ENCODE data around the gene OSBPL10.

OSBPL10 gene

DNA sequence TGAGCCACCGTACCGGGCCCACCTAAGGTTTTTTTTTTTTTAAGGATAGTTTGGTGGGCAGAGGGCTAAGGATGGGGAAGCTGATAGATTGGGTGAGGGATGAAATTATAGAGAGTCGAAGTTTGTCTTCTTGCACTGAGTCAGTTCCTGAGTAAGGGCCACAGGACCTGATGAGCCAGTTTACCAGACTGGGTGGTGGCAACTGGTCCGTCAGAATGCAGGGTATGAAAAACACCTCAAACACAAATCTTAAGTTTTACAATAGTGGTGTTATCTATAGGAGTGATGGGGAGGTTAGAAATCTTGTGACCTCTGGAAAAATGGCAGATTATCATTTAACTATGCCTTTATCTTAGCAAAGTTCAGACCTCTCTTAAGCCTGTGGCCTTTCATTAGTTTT lies 3.3 kb upstream of the OSBPL10 start (continued):
- no peak for TF ChIP-seq ZFP3 (CRISPR knock-in tag; IDR thresholded peaks at IDR 0.05)
- TF ChIP-seq RARB (CRISPR knock-in tag; IDR thresholded peaks at IDR 0.05) = no peak

DNA sequence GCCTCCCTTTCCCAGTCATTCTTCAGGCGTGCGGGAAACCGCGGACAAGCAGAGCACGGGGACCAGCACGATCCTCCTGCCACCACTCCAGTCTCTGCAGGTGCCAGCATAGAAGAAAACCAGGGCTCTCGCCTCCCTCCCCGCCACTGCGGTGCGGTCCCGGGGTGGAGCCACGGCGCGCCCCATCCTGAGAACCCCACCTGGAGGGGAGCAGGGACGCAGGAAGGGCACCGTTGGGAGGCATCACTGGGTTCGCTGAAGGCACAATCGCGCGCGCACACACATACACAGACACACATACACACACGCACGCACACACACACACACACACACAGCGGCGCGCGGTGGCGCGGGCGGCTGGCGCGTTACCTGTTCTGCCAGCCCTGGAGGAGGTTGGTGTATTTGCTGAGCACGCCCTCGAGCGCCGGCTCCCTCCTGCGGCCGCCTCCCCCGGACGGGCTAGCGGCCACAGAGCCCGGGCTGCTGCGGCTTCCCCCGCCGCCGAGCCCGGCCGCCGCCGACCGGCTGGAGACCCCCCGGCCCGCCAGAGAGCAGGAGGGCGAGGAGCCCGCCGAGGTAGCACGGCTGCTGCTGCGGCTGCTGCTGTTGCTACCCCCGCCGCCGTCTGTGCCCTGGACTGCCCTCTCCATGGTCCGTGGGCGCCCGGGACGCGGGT lies 394 bp downstream of the OSBPL10 start:
- TF ChIP-seq ZNF8 (CRISPR knock-in tag; IDR thresholded peaks at IDR 0.05) = no peak
- TF ChIP-seq, protein P1, sequence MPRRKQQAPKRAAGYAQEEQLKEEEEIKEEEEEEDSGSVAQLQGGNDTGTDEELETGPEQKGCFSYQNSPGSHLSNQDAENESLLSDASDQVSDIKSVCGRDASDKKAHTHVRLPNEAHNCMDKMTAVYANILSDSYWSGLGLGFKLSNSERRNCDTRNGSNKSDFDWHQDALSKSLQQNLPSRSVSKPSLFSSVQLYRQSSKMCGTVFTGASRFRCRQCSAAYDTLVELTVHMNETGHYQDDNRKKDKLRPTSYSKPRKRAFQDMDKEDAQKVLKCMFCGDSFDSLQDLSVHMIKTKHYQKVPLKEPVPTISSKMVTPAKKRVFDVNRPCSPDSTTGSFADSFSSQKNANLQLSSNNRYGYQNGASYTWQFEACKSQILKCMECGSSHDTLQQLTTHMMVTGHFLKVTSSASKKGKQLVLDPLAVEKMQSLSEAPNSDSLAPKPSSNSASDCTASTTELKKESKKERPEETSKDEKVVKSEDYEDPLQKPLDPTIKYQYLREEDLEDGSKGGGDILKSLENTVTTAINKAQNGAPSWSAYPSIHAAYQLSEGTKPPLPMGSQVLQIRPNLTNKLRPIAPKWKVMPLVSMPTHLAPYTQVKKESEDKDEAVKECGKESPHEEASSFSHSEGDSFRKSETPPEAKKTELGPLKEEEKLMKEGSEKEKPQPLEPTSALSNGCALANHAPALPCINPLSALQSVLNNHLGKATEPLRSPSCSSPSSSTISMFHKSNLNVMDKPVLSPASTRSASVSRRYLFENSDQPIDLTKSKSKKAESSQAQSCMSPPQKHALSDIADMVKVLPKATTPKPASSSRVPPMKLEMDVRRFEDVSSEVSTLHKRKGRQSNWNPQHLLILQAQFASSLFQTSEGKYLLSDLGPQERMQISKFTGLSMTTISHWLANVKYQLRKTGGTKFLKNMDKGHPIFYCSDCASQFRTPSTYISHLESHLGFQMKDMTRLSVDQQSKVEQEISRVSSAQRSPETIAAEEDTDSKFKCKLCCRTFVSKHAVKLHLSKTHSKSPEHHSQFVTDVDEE (CRISPR knock-in tag; IDR thresholded peaks at IDR 0.05) = no peak
- TF ChIP-seq ZFP30 (CRISPR knock-in tag; IDR thresholded peaks at IDR 0.05) = no peak
- no peak for TF ChIP-seq ESRRG (CRISPR knock-in tag; IDR thresholded peaks at IDR 0.05)
- TF ChIP-seq RARB (CRISPR knock-in tag; IDR thresholded peaks at IDR 0.05) = no peak
- TF ChIP-seq TCF4 (CRISPR knock-in tag; IDR thresholded peaks at IDR 0.05; ENCODE audit: borderline replicate concordance) = no peak
- TF ChIP-seq, protein P2, sequence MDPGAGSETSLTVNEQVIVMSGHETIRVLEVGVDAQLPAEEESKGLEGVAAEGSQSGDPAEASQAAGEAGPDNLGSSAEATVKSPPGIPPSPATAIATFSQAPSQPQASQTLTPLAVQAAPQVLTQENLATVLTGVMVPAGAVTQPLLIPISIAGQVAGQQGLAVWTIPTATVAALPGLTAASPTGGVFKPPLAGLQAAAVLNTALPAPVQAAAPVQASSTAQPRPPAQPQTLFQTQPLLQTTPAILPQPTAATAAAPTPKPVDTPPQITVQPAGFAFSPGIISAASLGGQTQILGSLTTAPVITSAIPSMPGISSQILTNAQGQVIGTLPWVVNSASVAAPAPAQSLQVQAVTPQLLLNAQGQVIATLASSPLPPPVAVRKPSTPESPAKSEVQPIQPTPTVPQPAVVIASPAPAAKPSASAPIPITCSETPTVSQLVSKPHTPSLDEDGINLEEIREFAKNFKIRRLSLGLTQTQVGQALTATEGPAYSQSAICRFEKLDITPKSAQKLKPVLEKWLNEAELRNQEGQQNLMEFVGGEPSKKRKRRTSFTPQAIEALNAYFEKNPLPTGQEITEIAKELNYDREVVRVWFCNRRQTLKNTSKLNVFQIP (CRISPR knock-in tag; IDR thresholded peaks at IDR 0.05; ENCODE audit: borderline replicate concordance, low read depth) = no peak
- no peak for TF ChIP-seq OSR1 (CRISPR knock-in tag; IDR thresholded peaks at IDR 0.05)
- TF ChIP-seq ISL1 (CRISPR knock-in tag; IDR thresholded peaks at IDR 0.05) = no peak
- no peak for TF ChIP-seq ZC3H10 (CRISPR knock-in tag; IDR thresholded peaks at IDR 0.05)
- TF ChIP-seq SNAI2 (CRISPR knock-in tag; IDR thresholded peaks at IDR 0.05) = no peak
- TF ChIP-seq, protein P3, sequence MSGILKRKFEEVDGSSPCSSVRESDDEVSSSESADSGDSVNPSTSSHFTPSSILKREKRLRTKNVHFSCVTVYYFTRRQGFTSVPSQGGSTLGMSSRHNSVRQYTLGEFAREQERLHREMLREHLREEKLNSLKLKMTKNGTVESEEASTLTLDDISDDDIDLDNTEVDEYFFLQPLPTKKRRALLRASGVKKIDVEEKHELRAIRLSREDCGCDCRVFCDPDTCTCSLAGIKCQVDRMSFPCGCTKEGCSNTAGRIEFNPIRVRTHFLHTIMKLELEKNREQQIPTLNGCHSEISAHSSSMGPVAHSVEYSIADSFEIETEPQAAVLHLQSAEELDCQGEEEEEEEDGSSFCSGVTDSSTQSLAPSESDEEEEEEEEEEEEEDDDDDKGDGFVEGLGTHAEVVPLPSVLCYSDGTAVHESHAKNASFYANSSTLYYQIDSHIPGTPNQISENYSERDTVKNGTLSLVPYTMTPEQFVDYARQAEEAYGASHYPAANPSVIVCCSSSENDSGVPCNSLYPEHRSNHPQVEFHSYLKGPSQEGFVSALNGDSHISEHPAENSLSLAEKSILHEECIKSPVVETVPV (CRISPR knock-in tag; IDR thresholded peaks at IDR 0.05) = no peak
- TF ChIP-seq CSDC2 (CRISPR knock-in tag; IDR thresholded peaks at IDR 0.05) = no peak
- no peak for TF ChIP-seq TOX (CRISPR knock-in tag; IDR thresholded peaks at IDR 0.05; ENCODE audit: borderline replicate concordance)
- TF ChIP-seq ZFP3 (CRISPR knock-in tag; IDR thresholded peaks at IDR 0.05) = no peak
- TF ChIP-seq ARNTL (CRISPR knock-in tag; IDR thresholded peaks at IDR 0.05; ENCODE audit: borderline replicate concordance, low read depth) = no peak
- peak; percentile 73 for ATAC-seq

DNA sequence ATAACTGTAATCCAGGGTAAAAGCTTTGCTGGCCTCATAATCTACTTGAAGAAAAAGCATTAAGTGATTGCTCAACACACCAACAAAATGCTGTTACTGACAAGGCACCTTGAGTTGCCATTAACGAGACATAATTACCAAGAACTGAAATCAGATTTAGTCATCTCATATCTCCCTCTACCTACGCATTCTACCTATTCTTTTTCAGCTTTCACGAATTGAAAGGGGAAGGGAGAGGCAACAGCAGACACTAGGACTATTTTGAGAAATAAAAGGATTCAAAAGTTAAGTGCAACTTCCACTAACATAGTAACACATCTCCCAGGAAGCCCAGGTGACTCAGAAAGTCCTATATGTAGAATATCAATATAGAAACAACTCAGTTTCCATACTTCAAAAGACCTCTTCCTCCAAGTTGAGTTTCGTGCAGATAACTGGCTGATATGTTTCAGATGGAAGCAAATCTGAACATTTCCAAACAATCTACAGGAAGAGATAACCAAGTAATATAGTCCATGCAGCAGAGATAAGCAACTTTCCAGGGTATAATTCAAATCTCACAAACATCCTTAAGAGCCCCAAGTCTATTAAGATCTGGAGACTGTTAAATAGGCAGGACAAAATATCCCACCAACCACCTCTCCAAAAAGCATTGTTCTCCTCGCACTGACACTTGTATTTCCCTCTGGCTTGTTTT lies 1.9 kb downstream of the OSBPL10 start:
- no peak for ATAC-seq
- TF ChIP-seq OSR1 (CRISPR knock-in tag; IDR thresholded peaks at IDR 0.05) = no peak
- TF ChIP-seq ZNF70 (CRISPR knock-in tag; IDR thresholded peaks at IDR 0.05) = no peak
- no peak for TF ChIP-seq ARNTL (CRISPR knock-in tag; IDR thresholded peaks at IDR 0.05; ENCODE audit: borderline replicate concordance, low read depth)
- no peak for TF ChIP-seq ESRRG (CRISPR knock-in tag; IDR thresholded peaks at IDR 0.05)
- TF ChIP-seq, protein P3 (CRISPR knock-in tag; IDR thresholded peaks at IDR 0.05) = no peak

GRCh38 chr3:31978553-31978952 lies 2.5 kb downstream of the OSBPL10 start:
- TF ChIP-seq ZNF70 (CRISPR knock-in tag; IDR thresholded peaks at IDR 0.05) (no peak), ZNF8 (CRISPR knock-in tag; IDR thresholded peaks at IDR 0.05) (no peak), ZNF565 (CRISPR knock-in tag; conservative IDR thresholded peaks at IDR 0.05; ENCODE audit: low read depth) (no peak), ZFP3 (CRISPR knock-in tag; IDR thresholded peaks at IDR 0.05) (no peak), ZC3H10 (CRISPR knock-in tag; IDR thresholded peaks at IDR 0.05) (no peak), ISL1 (CRISPR knock-in tag; IDR thresholded peaks at IDR 0.05) (no peak), SNAI2 (CRISPR knock-in tag; IDR thresholded peaks at IDR 0.05) (no peak), ARNTL (CRISPR knock-in tag; IDR thresholded peaks at IDR 0.05; ENCODE audit: borderline replicate concordance, low read depth) (no peak), TOX (CRISPR knock-in tag; IDR thresholded peaks at IDR 0.05; ENCODE audit: borderline replicate concordance) (no peak), TCF4 (CRISPR knock-in tag; IDR thresholded peaks at IDR 0.05; ENCODE audit: borderline replicate concordance) (no peak), PATZ1 (CRISPR knock-in tag; IDR thresholded peaks at IDR 0.05; ENCODE audit: borderline replicate concordance) (no peak), RARB (CRISPR knock-in tag; IDR thresholded peaks at IDR 0.05) (no peak)
- TF ChIP-seq, protein P2 (CRISPR knock-in tag; IDR thresholded peaks at IDR 0.05; ENCODE audit: borderline replicate concordance, low read depth) = no peak
- no peak for ATAC-seq

All from SK-N-SH treated with all-trans-retinoic acid at 6 μM for 48 hours (cell line).